GM03348 (cell line): ENCODE results near the gene BHMT.
"Not testable (repeated sequence)": the region's sequence is repeated elsewhere in the genome, so short reads cannot be mapped to it uniquely, and the experiment has no call there.

Experiments
- DNase-seq: peaks from one replicate; pipeline ENCODE4 v3.0.0; 2012; ENCODE audit warnings: low spot score

The BHMT gene

DNA sequence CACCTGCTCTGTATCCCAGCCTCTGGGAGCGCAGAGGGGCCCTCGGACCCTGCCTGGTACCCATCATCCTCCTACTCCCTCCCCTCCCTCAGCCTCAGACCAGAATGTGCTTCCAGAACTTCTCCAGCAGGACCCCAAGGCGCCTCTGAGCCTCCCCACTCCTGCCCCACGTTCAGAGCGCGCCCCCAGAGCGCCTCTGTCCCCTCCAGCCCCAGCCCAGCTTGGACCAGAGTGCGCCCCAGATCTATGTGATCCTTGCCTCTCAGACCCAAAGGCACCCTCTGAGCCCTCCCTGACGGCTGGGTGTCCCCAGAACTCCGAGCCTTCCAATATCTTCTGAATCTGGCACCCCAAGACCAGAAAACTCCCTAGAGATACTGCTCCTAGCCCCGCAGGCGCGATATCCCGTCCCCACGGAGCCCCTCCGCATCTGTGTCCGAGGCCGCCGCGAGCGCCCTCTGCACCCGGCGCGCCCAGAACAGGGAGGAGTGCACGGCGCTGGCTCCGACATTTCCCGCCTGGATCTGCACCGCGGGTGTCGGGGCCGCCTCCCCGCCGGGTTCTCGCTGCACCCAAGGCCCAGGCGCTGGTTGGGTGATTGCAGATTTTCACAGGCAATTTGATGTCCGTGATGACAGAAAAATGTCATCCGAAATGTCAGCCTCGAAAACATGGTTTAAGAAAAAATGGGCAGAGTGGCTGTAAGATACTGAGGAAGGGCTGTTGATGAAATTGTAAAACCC is 522 bp downstream of the BHMT start:
- DNase-seq = peak; percentile 34

DNA sequence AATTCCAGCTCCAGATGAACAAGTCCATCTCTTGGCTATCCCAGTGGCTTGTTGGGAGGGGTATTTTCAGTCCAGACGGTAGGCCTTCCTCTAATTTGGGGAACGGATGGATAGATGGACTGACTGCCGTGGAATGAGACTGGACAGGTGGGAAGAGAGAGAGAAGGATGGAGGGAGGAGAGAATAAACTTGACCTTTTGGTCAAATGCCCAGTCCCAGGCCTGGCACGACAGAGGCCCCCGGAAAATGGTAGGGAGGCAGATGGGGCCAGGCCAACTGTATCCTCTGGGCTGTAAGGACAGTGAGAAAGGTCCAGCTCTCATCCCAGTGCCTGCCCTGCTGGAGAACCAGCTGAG is 1.1 kb downstream of the BHMT start:
- no peak for DNase-seq

DNA sequence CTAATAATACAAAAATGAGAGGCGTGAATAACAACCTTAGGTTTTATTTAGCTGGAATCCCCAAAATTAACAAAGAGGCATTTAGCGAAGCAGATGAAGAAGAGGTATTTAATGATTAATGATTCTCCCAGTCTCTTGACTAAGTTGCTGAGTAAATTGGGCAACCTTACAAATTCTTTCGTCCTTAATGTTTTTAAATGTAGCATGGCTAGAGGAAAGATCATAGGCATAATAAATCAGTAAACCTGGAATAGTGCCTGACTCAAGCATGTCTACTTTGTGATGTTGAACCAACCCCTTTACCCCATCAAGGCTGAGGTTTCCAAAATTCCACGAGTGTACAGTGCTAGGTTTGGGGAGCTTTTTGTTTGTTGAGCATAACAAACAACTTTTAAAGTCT is 7.9 kb downstream of the BHMT start:
- no peak for DNase-seq

DNA sequence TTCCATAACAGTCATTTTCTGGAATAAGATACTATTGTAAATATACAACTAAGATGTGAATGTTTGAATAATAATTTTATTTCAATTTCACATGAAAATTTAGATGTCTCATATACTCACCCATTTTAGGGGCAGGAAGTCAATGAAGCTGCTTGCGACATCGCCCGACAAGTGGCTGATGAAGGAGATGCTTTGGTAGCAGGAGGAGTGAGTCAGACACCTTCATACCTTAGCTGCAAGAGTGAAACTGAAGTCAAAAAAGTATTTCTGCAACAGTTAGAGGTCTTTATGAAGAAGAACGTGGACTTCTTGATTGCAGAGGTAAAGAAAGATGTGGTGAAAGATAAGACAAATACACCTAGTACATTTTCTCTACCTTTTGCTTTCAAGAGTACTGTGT is 8.6 kb downstream of the BHMT start:
- DNase-seq = no peak

DNA sequence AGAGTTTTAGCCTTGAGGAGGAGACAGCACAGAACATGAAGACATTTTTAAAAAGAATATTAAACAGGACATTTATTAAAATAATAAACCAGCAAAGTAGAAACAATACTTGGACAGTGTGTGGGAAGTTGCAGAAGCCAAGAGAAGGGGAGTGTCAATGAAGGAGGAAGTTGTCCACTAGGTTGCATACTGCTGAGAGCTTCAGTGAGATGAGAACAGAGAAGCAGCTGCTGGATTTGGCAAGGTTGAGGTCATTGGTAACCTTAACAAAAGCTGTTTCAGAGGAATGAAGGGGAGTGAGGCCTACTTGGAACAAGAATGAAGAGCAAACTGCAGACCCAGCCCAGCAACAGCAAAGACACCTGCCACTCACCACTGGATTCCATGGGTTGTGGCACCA is 11.4 kb downstream of the BHMT start:
- no peak for DNase-seq

DNA sequence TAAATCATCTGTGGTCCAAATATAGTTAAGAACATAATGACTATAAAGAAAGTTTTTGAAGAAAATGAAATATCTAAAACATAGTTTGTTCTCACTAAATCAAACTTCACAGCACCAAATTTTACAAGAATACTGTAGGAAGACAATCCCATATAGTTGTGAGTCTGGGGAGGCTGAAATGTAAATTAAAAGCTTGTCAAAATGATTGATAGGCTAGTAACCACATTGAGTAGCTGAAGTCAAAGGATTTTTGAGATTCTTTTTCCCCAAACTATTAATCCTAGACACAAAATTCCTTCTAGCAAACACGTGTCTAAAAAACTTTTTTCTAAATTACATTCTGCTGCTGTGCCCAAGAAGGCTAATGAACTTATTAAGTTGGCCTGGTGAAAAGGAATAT is 13.0 kb downstream of the BHMT start:
- no peak for DNase-seq

DNA sequence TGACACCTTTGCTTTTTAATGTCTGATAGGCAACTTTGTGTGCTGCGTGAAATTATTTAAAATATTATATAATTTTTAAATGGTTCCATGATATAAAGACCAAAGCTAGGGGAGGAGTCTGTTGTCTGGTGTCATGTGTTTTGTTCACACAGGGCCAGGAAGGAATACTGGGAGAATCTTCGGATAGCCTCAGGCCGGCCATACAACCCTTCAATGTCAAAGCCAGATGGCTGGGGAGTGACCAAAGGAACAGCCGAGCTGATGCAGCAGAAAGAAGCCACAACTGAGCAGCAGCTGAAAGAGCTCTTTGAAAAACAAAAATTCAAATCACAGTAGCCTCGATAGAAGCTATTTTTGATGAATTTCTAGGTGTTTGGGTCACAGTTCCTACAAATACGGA is 19.2 kb downstream of the BHMT start:
- no peak for DNase-seq

DNA sequence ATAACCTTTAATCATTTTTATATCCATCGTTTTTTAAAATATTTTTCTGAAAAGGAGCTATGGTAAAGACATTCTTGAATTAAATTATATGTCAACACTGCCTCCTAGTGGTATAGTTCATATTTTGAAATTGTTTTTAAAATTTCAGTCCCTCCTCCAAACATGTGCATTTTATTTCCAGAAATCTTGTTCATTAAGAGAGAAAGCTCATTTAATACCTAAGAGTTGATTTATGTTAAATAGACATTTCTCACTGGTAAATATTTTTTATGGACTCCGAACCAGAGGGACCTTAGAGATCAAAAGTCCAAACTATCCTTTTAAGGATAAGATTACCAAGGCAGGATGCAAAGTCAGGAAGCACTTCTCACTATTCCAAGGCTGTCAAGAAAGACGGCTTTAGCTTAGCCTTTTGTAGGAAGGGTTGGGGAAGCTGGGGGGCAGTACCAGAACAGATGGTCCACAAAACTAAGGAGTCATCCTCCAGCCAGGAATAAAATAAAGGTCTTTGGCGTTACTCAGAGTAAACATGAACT is 21.6 kb downstream of the BHMT start:
- peak; percentile 23 for DNase-seq

DNA sequence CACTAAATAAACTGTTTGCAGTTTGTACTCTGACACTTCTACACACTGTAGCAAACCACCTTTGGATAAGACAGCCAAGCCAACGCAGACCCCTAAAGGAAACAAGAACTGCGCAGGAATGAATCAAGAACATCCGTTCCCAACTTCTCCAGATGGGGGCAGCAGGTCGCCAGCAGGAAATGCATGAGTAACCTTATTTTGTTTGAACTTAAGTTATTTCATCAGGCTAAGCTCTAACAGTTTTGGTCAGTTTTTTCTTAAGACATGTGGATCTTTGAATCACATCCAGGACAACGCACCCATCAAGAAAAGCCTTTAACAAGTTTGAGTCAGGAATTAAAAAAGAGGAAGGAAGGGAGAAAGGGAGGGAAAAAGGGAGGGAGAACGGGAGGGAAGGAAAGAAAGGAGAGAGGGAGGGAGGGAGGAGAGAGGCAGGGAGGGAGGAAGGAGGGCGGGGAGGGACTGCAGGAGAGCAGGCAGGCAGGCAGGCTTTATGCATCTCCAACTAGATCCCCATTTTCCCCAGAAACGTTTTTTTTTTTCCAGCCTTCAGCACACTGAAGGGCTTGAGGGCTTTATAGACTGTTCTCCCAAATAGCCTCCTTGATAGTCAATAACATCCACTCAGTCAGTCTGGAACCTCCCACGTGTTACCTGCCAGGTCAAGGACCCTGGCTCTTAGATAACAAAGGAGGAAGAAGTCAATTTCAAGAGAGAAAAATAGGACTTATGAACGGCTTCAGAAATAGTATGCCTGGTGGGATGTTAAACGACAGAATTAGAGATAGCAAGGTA is 22.2 kb downstream of the BHMT start:
- peak; percentile 68 for DNase-seq

DNA sequence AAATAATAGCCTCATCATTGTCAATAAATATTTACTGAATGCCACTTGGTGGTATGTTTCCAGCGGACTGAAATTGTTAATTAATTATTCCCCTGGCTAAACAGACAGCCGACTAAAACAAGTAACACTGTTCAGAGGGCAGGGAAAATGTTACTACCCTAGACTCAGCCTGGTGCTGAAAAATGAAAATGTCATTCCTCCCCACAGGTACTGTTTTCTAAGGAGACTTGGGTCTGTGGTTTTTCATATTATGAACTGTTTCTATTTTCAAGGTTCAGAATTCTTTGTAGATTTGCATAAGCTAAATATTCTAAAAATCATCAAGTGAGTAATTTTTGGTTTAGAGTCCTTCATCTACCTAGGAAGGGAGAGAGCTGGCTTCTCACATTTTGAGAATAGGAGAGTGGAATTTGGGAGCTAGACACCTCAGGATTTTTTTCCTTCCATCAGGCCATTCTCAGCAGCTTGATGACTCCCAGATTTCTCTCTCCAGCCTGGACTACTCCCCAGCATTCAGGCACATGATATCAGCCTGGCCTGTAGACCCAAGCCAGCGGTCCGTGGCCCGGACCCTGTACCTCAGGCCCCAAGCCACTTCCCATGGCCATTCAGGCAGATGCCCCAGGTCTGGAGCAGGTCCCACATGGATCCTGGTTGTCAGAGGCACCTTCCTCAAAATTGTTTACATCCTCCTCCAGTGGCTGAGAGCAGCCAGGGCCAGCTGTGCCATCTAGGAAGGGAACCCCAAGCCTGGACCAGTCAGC is 24.4 kb downstream of the BHMT start:
- DNase-seq = no peak

DNA sequence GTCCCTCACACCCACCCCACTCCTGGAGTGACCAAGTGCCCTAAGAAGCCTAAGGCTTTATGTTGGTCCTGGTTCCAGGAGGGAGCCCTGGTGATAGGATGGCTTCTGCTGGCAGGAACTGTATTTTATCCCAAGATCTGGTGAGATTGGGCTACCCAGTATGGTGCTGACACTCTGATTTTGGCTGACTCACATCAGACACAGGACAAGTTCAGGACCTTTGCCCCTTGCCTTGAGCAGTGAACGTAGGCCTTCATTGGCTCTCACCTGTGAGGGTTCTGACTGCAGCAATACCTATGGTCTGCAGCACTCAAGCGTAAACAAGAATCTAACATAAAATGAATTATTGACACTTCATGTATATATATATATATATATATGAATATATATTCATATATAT is 25.0 kb downstream of the BHMT start:
- DNase-seq = no peak

DNA sequence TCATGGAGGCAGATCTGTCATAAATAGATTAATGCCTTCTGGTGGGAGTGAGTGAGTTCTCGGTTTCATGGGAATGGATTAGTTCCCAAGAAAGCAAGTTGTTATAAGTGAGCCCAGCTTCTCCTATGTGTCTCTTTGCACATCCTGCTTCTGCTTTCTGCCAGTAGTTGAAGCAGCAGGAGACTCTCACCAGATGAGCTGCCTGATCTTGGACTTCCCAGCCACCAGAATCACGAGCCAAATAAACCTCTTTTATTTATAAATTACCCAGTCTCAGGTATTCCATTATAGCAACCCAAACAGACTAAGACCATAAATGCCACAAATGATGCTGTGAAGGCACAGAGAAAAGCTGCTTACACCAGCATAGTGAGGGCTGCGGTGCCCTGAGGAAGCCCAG is 28.9 kb downstream of the BHMT start:
- no peak for DNase-seq

DNA sequence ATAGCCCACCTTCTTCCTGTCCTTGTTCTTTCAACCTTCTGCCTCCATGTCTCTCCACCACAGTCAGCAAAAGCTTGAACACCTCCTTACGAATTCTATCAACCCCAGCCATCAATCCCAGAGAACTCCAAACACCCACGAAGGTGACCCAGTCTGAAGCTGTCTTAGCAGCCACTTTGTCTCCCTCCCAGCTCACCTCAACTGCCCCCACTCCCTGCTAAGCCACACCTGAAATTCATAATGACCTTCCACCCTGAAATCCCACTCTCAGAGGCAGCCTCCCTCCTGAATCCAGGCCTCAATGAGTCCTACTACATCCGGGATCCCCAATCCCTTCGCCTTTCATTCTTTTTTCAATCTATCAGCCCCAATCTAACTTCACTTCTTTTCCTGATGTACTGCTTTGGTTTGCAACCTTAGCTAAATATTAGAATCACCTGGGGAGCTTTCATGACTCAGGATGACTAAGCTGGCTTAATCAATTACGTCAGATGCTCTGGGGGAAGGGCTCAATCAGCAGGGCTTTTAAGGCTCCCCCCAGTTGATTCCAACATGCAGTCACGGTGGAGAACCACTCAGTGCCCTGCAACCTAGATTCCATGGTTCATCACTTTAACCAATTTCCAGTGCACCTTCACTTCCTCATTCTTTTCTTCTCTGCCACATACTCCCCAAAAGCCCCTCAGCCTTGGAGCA is 32.2 kb downstream of the BHMT start:
- no peak for DNase-seq

DNA sequence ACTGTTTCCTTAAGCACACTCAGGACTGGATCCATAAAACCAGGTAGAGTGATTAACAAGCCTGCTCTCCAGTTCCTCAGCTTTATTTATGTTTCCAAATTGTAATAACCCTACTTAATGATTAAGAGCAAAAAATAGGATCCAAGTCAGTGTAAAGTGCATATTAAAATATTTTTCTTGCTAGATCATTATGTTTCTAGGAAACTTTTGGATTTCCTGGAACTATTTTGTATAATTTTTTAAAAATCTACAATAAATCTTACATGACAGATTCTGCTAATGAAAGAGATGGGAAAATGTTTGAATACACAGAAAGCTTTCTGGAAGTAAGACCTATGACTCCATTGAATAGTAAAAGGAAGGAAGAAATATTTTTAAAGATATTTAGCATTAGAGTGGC is 35.5 kb downstream of the BHMT start:
- no peak for DNase-seq

DNA sequence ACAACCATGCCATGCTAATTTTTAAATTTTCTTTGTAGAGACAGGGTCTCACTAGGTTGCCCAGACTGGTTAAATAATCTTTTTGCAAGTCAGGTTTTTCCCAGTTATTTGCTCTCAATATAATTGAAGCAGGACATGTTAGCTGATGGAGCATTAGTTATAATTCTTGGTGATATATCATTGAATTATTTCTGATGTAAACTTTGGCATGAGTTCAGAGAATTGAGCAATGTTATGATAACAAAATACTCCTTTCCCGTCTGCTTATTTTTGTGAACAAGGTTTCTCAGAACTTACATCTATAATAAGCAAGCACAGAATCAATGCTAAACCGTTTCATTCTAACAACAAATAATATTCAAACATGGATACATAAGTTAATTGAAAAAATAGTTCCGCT is 37.8 kb downstream of the BHMT start:
- DNase-seq = no peak

DNA sequence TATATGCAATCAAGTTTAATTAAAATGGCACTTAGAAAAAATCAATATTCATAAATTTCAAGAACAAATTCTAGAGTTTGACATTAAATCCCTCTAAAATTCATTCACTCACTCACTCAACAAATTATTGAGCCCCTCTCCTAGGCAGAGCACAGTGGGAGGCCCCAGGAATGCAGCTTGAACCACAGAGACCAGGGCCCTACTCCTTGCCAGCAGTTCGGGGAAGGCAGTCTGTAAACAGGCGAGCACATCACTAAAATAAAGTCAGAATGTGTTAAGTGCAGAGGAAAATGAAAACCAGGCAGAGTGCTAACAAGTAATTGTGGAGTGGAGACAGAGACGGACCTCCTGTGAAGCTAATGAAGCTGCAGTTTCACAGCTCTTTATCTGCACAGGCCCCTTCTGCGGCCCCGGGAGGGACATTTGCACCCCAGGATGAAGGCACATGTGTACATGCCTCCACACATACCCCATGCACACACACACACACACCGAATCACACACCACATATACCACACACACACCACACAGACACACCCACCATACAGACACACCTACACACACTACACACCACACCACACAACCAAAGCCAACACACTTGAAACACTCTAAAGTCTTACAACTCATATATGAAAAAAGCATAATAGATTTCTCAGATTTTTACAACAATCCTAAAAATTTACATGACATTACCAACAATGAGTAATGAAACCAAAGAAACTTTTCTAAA is 40.5 kb downstream of the BHMT start:
- DNase-seq = peak; percentile 11

DNA sequence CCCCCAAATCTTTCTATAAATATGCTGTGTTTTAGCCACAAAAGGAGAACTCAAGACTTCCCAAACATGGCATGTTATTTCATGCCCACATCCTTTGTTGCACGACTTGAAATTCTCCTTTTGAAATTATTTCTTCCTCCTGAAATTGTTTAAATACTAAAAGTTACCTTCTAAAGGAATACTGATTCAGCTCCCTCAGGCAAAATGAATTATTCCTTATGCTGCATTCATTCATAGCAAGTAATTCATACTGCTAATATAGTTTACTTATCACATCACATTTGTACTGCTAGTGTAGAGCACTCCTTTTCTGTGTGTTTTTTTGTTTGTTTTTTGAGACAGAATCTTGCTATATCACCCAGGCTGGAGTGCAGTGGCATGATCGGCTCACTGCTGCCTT is 45.7 kb downstream of the BHMT start:
- DNase-seq = no peak

DNA sequence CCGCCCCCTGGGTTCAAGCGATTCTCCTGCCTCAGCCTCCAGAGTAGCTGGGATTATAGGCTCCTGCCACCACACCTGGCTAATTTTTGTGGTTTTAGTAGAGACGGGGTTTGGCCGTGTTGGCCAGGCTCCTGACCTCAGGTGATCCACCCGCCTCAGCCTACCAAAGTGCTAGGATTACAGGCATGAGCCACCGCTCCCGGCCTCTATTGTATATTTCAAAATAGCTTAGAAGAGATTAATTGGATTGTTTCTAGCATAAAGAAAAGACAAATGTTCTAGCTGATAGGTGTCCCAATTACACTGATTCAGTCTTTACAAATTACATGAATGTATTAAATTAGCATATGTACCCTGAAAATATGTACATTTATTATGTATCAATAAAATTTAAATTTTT is 50.0 kb downstream of the BHMT start:
- DNase-seq = not testable (repeated sequence)

DNA sequence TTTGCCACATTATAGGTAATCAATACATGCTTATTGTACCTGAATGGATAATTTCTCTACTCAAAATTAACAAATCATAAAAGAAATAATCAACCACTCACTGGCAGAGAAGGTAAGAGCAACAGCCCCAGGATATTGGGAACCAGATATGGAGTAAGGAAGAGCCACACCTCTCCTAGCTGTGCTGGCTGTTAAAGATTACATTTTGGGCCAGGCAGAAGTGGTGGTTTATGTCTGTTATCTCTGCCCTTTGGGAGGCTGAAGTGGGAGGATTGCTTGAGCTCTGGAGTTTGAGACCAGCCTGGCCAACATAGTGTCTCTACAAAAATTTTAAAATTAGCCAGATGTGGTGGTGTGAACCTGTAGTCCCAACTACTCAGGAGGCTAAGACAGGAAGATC is 56.4 kb downstream of the BHMT start:
- DNase-seq = no peak

DNA sequence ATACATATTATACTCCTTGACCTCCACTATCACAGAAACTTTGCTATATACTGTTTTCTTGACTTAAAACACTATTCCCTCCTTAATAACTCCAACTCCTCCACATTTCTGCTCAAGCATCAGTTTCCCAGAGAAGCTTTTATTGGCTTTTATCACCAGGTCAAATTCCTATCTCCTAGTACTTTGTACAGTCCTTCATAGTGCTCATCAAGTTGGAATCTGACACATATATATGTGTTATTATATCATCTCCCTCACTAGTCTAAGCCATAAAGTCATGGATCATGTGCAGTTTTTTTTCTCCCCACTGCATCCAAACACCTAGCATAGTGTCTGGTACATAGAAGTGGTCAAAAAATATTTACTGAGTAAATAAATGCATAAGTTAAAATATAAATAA is 59.1 kb downstream of the BHMT start:
- no peak for DNase-seq

DNA sequence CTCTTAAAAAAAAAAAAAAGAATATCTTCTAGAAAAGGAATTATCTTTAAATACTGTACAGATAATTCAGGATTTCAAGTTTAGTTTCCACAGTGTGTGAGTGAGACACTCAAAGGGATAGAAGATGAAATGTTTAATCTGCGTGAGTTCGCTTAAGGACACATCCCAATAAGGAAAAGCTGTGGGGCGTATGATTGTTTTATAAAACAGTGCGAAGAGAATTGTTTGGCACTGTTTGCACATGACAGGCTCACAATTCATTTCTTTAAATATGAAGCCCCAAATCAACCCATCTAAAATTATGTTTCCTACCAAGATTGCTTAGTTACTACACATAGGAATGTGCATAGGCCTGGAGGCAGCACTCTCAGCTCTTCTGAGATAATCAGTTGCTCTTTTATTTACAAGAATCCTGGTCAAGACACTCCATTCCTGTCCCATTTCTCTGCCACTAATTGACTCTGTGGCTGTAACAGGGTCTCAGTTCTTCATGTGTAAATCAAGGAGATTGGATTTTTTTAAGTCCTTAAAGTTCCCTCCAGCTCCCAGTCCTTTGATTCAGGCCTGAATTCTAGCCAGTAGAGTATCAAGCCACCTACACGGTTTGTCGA is 60.1 kb downstream of the BHMT start:
- DNase-seq = no peak
